Fibroblast of lung (primary cell): ENCODE data around the gene RSKR. TPM values are rescaled to one million over a fixed set of nuclear protein-coding genes. Genes with fewer than 3 reads are reported as not detected.

Experiments
- DNase-seq, 2 donors: peaks; one replicate each; pipeline versions ENCODE4 v3.0.0 to v3.0.0-alpha.2; 2010; ENCODE audit warnings: low read depth in 2 of 2
- H2AFZ ChIP-seq: 2 replicates; pipeline ENCODE4 v1.5.1; 2012; ENCODE audit warnings: low read length, control low read depth, inconsistent platforms
- H3K27ac ChIP-seq: 2 replicates; pipeline ENCODE4 v1.5.1; 2011; ENCODE audit warnings: low read length, control low read depth; ENCODE audit not compliant: insufficient read depth
- H3K27me3 ChIP-seq: 2 replicates; pipeline ENCODE4 v1.5.1; 2011; ENCODE audit warnings: mild to moderate bottlenecking, low read length; ENCODE audit not compliant: control insufficient read depth, insufficient read depth
- H3K36me3 ChIP-seq: 2 replicates; pipeline ENCODE4 v1.5.1; 2011; ENCODE audit warnings: low read length; ENCODE audit not compliant: control insufficient read depth, insufficient read depth
- H3K4me1 ChIP-seq: 2 replicates; pipeline ENCODE4 v1.5.1; 2011; ENCODE audit warnings: low read length; ENCODE audit not compliant: control insufficient read depth, insufficient read depth; ENCODE audit errors: extremely low read depth
- H3K4me2 ChIP-seq: 2 replicates; pipeline ENCODE4 v1.5.1; 2011; ENCODE audit warnings: low read length, control low read depth; ENCODE audit not compliant: insufficient read depth; ENCODE audit errors: extremely low read depth
- H3K4me3 ChIP-seq, 4 experiments: fragments of 200-600 bp in 1 of 4; sonication (generic) in 1 of 4; replicated peaks in 1 of 4; 2 replicates each; pipeline ENCODE4 v1.5.1; 2011 to 2016; ENCODE audit warnings: low read length in 4 of 4, low read depth in 3 of 4, mild to moderate bottlenecking in 3 of 4, control low read depth in 2 of 4, inconsistent platforms in 1 of 4, mixed read lengths in 1 of 4; ENCODE audit not compliant: insufficient read depth in 1 of 4; ENCODE audit errors: control extremely low read depth in 1 of 4
- H3K79me2 ChIP-seq: 2 replicates; pipeline ENCODE4 v1.5.1; 2012; ENCODE audit warnings: mild to moderate bottlenecking, low read length, inconsistent platforms; ENCODE audit not compliant: control insufficient read depth, insufficient read depth
- H3K9ac ChIP-seq: 2 replicates; pipeline ENCODE4 v1.5.1; 2011; ENCODE audit warnings: mild to moderate bottlenecking, low read length, control low read depth; ENCODE audit not compliant: insufficient read depth
- H3K9me3 ChIP-seq: 2 replicates; pipeline ENCODE4 v1.5.1; 2012; ENCODE audit warnings: low read depth, low read length; ENCODE audit not compliant: control insufficient read depth, insufficient read depth
- H4K20me1 ChIP-seq: 2 replicates; pipeline ENCODE4 v1.5.1; 2011; ENCODE audit warnings: low read length; ENCODE audit not compliant: control insufficient read depth, insufficient read depth; ENCODE audit errors: extremely low read depth
- EZH2 ChIP-seq: IDR thresholded peaks from 2 replicates; pipeline ENCODE4 v1.5.1; 2012; ENCODE audit warnings: low read length, control low read depth, mild to moderate bottlenecking; ENCODE audit errors: missing control alignments
- polyA minus RNA-seq: library from RNA; depleted of rRNA, polyadenylated mRNA; stranded (reverse); fragments of >200 nt; gene quantifications from 2 replicates; pipeline ENCODE4 v1.2.3, GENCODE V29; 2011; ENCODE audit warnings: low replicate concordance
- polyA plus RNA-seq, 2 donors: library from polyadenylated mRNA; depleted of rRNA in 1 of 2; stranded (reverse) in 1 of 2; unstranded in 1 of 2; fragments of >200 nt; gene quantifications; 2 replicates each; pipeline ENCODE4 v1.2.1, GENCODE V29; 2011 to 2012; ENCODE audit warnings: missing spikeins in 1 of 2
- total RNA-seq: library from RNA; depleted of rRNA; stranded (reverse); fragments of >200 nt; gene quantifications from 2 replicates; pipeline ENCODE4 v1.2.1, GENCODE V29; 2014
- TF ChIP-seq, protein P1 (sequence below), 2 donors: IDR thresholded peaks in 1 of 2; conservative IDR thresholded peaks in 1 of 2; 1 replicate in 1 of 2; 2 replicates in 1 of 2; pipeline ENCODE4 v1.5.1; 2011 to 2012; ENCODE audit warnings: low read length in 2 of 2, control low read depth in 1 of 2, inconsistent platforms in 1 of 2, low read depth in 1 of 2, mild to moderate bottlenecking in 1 of 2

RSKR gene, protein sequence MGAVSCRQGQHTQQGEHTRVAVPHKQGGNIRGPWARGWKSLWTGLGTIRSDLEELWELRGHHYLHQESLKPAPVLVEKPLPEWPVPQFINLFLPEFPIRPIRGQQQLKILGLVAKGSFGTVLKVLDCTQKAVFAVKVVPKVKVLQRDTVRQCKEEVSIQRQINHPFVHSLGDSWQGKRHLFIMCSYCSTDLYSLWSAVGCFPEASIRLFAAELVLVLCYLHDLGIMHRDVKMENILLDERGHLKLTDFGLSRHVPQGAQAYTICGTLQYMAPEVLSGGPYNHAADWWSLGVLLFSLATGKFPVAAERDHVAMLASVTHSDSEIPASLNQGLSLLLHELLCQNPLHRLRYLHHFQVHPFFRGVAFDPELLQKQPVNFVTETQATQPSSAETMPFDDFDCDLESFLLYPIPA
- total RNA-seq (3.8 and 4.1 TPM in 2 replicates), polyA plus RNA-seq (1.8 and 2.5 TPM in 2 replicates), polyA minus RNA-seq (4.2 and 6.8 TPM in 2 replicates)
- polyA plus RNA-seq (2012), result 1.0 and 1.4 TPM in 2 replicates

DNA sequence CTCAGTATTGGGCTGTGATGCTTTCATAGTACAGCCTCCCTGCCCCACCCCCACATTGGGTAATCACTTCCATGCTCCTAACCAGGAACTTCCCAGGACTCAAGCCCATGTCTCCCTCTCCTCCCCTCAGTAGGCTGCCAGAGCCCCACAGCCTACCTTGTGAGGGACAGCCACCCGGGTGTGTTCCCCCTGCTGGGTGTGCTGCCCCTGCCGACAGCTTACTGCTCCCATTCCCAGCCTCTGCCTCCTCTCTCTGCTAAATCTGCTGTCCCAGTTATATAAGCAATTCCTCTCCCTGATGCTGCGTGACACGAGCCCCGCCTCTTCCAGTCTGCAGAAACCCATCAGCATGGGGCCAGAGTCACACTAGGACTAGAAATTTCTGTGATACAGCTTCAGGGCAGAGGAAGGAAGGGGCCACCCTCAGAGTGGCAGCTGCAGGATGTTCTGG, at the start of gene RSKR:
RSKR (minus strand) TSS at position 255 of the 451 bp plus-strand sequence; CDS start at position 231, 24 bp downstream.
- Histone ChIP-seq H3K27ac (no peak within 1 kb of the TSS), H3K4me3 (no peak within 1 kb of the TSS), H4K20me1 (no peaks in the 10 kb centered on the region), H3K9me3 (no peaks in the 10 kb centered on the region), H3K27me3 (no peaks in the 10 kb centered on the region), H3K36me3 (peaks cover 17% of the 10 kb centered on the region), H3K4me1 (no peaks in the 10 kb centered on the region), H3K79me2 (no peaks in the 10 kb centered on the region), H2AFZ (no peak within 1 kb of the TSS), H3K4me2 (no peak within 1 kb of the TSS), H3K9ac (no peak within 1 kb of the TSS)
- TF ChIP-seq, protein P1, sequence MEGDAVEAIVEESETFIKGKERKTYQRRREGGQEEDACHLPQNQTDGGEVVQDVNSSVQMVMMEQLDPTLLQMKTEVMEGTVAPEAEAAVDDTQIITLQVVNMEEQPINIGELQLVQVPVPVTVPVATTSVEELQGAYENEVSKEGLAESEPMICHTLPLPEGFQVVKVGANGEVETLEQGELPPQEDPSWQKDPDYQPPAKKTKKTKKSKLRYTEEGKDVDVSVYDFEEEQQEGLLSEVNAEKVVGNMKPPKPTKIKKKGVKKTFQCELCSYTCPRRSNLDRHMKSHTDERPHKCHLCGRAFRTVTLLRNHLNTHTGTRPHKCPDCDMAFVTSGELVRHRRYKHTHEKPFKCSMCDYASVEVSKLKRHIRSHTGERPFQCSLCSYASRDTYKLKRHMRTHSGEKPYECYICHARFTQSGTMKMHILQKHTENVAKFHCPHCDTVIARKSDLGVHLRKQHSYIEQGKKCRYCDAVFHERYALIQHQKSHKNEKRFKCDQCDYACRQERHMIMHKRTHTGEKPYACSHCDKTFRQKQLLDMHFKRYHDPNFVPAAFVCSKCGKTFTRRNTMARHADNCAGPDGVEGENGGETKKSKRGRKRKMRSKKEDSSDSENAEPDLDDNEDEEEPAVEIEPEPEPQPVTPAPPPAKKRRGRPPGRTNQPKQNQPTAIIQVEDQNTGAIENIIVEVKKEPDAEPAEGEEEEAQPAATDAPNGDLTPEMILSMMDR (conservative IDR thresholded peaks at IDR 0.05 in 1 of 2, IDR thresholded peaks at IDR 0.05 in 1 of 2; ENCODE audit: low read depth in 1 of 2, low read length in 2 of 2), result no peak
- TF ChIP-seq EZH2, result no peak
- no peak for DNase-seq

DNA sequence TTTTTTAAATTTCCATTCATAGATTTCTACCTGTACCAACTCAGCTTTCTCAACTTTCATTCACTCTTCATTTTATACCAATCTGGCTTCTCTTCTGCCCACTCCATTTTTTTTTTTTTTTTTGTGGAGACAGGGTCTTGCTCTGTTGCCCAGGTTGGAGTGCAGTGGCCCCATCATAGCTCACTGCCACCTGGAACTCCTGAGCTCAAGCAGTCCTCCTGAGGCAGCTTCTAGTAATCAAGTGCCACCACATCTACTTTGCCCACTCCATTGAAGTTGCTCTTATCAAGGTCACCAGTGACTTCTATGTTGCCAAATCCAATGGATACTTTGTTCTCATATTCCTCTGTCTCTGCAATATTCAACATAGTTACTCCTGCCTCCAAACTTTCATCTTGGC, 49.7 kb upstream of the RSKR start:
- Histone ChIP-seq H3K27ac (no peak overlapping the region), H3K79me2 (peaks cover 79% of the 10 kb centered on the region), H3K9ac (no peak overlapping the region), H3K36me3 (peaks cover 7% of the 10 kb centered on the region), H3K4me2 (peak overlapping the region; percentile 65), H2AFZ (no peak overlapping the region), H3K4me1 (peaks cover 5% of the 10 kb centered on the region), H3K9me3 (no peaks in the 10 kb centered on the region), H3K27me3 (no peaks in the 10 kb centered on the region), H4K20me1 (no peaks in the 10 kb centered on the region), H3K4me3 (peak overlapping the region in 3 of 4 experiments; percentile 54 to 92 (median 85))
- DNase-seq, result no peak
- no peak for TF ChIP-seq EZH2
- TF ChIP-seq, protein P1 (conservative IDR thresholded peaks at IDR 0.05 in 1 of 2, IDR thresholded peaks at IDR 0.05 in 1 of 2; ENCODE audit: low read depth in 1 of 2, low read length in 2 of 2), result no peak

DNA sequence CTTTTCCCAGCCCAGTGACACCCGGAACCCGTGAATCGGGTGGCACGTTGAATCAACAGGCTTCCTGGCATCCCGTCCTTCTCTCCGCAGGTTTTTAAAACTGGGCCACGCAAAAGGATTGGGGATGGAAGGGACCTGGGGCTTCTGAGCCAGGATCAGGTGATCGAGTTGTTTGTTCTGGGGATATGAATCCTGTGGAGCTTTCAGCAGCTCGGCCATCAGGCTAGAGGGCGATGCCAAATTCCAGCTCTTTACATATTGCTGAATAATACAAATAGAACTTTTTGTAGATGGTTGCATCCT, 48.5 kb upstream of the RSKR start:
- Histone ChIP-seq H3K27me3 (no peaks in the 10 kb centered on the region), H3K9me3 (no peaks in the 10 kb centered on the region), H3K9ac (peak overlapping the region; percentile 83), H3K4me2 (peak overlapping the region; percentile 65), H3K27ac (peak overlapping the region; percentile 96), H2AFZ (peak overlapping the region; percentile 64), H3K4me3 (peak overlapping the region; percentile 54 to 92 (median 88)), H3K4me1 (peaks cover 5% of the 10 kb centered on the region), H4K20me1 (no peaks in the 10 kb centered on the region), H3K36me3 (peaks cover 4% of the 10 kb centered on the region), H3K79me2 (peaks cover 71% of the 10 kb centered on the region)
- DNase-seq, result no peak
- TF ChIP-seq, protein P1 (conservative IDR thresholded peaks at IDR 0.05 in 1 of 2, IDR thresholded peaks at IDR 0.05 in 1 of 2; ENCODE audit: low read depth in 1 of 2, low read length in 2 of 2), result no peak
- no peak for TF ChIP-seq EZH2
